Measurements from ENCODE around the gene KIRREL3.

DNA sequence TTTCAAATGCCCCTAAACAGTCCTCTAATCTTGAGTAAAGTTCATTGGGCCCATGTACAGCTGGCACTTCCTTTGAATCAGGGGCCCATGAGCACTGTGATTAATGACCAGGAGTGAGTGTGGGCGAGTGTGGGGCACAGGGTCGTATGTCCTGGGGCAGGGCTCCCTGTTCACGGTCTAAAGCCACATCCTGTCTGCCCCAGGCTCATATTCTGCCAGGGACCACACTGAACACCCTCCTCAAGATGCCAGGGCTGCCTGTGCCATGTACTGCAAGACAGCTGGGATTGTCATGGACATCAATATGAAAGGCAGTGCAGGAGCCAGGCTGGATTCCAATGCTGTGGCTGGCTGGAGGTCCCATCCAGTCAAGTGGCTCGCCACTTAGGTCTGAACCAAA, 130.5 kb downstream of the KIRREL3 start:
- TF ChIP-seq, protein P1, sequence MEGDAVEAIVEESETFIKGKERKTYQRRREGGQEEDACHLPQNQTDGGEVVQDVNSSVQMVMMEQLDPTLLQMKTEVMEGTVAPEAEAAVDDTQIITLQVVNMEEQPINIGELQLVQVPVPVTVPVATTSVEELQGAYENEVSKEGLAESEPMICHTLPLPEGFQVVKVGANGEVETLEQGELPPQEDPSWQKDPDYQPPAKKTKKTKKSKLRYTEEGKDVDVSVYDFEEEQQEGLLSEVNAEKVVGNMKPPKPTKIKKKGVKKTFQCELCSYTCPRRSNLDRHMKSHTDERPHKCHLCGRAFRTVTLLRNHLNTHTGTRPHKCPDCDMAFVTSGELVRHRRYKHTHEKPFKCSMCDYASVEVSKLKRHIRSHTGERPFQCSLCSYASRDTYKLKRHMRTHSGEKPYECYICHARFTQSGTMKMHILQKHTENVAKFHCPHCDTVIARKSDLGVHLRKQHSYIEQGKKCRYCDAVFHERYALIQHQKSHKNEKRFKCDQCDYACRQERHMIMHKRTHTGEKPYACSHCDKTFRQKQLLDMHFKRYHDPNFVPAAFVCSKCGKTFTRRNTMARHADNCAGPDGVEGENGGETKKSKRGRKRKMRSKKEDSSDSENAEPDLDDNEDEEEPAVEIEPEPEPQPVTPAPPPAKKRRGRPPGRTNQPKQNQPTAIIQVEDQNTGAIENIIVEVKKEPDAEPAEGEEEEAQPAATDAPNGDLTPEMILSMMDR (optimal IDR thresholded peaks at IDR 0.05 in 1 of 3, IDR thresholded peaks at IDR 0.05 in 1 of 3, conservative IDR thresholded peaks at IDR 0.05 in 1 of 3; ENCODE audit: extremely low read depth in 1 of 3, insufficient read depth in 2 of 3, low read length in 3 of 3), result no peak
- no peak for TF ChIP-seq EZH2 (IDR thresholded peaks at IDR 0.05; ENCODE audit: low read length)
